ENCODE data around the gene E2F7. TPM values are rescaled to one million over a fixed set of nuclear protein-coding genes. Genes with fewer than 3 reads are reported as not detected.

E2F7 gene
- total RNA-seq, 2 donors from 2014 or later, result 10.7 to 15.0 TPM

GRCh38 chr12:76990716-76991115, 74.7 kb downstream of the E2F7 start:
- DNase-seq (ENCODE audit: low spot score) (no peak), ATAC-seq (no peak)
- no peaks in the 10 kb centered on the region for H3K4me1 Mint-ChIP-seq (ENCODE audit: low read depth in 2 of 2)
- no peaks in the 10 kb centered on the region for H3K36me3 Mint-ChIP-seq
- peaks cover 6 to 32% of the 10 kb centered on the region in 2 donors for H3K27me3 Mint-ChIP-seq
- H3K9me3 Mint-ChIP-seq, result no peaks in the 10 kb centered on the region
- H3K4me3 Mint-ChIP-seq, result no peak overlapping the region
- no peak overlapping the region for H3K27ac Mint-ChIP-seq

- no peak for DNase-seq (ENCODE audit: low spot score)
- Mint-ChIP-seq H3K4me1 (ENCODE audit: low read depth in 2 of 2) (no peaks in the 10 kb centered on the region), H3K27me3 (peaks cover 3 to 10% of the 10 kb centered on the region in 2 donors), H3K36me3 (peaks cover 9% of the 10 kb centered on the region), H3K4me3 (no peak overlapping the region), H3K27ac (no peak overlapping the region), H3K9me3 (peaks cover 7% of the 10 kb centered on the region)
- ATAC-seq, result no peak
Observed at GRCh38 chr12:76984566-76984965, 80.8 kb downstream of the E2F7 start.

- no peak overlapping the region for H3K4me3 Mint-ChIP-seq
- peaks cover 3 to 8% of the 10 kb centered on the region in 2 donors for H3K27me3 Mint-ChIP-seq
- peaks cover 9% of the 10 kb centered on the region for H3K36me3 Mint-ChIP-seq
- ATAC-seq, result no peak
- peaks cover 7% of the 10 kb centered on the region for H3K9me3 Mint-ChIP-seq
- no peak overlapping the region for H3K27ac Mint-ChIP-seq
- DNase-seq (ENCODE audit: low spot score), result no peak
- H3K4me1 Mint-ChIP-seq (ENCODE audit: low read depth in 2 of 2), result no peaks in the 10 kb centered on the region
Observed at GRCh38 chr12:76983420-76983819, 81.9 kb downstream of the E2F7 start.

- Mint-ChIP-seq H3K36me3 (peaks cover 9% of the 10 kb centered on the region), H3K9me3 (peaks cover 7% of the 10 kb centered on the region), H3K27me3 (peaks cover 3 to 12% of the 10 kb centered on the region in 2 donors), H3K4me1 (ENCODE audit: low read depth in 2 of 2) (no peaks in the 10 kb centered on the region), H3K27ac (no peak overlapping the region), H3K4me3 (no peak overlapping the region)
- ATAC-seq (no peak), DNase-seq (ENCODE audit: low spot score) (no peak)
Observed at GRCh38 chr12:76980196-76980595, 85.2 kb downstream of the E2F7 start.

GRCh38 chr12:76976777-76977382, 88.5 kb downstream of the E2F7 start:
- Mint-ChIP-seq H3K27ac (no peak overlapping the region), H3K4me1 (ENCODE audit: low read depth in 2 of 2) (no peaks in the 10 kb centered on the region), H3K4me3 (no peak overlapping the region), H3K9me3 (no peaks in the 10 kb centered on the region), H3K27me3 (peaks cover 8 to 26% of the 10 kb centered on the region in 2 donors), H3K36me3 (no peaks in the 10 kb centered on the region)
- DNase-seq (ENCODE audit: low spot score) (no peak), ATAC-seq (no peak)

Other genes with a start within 250 kb of the E2F7 start
- under 1 TPM in 1 of 2 donors, not detected in 1; 0.33 TPM for gene CSRP2, start 186.6 kb downstream of the E2F7 start, total RNA-seq

Measured in natural killer cell treated with Interleukin-12 subunit alpha and Interleukin-12 subunit beta and Interleukin-15 and Interleukin-18, amount 100 ng/mL, for 72 hours (primary cell).